GM12878 (cell line): ENCODE results near the gene LMCD1. TPM values are rescaled to one million over a fixed set of nuclear protein-coding genes. Genes with fewer than 3 reads are reported as not detected.

ENCODE experiments used
- ATAC-seq: fragments of 200-7000 bp; cut with Tn5 transposase; 3 replicates; pipeline ENCODE4 v1.9.1; 2020; ENCODE audit warnings: mild to moderate bottlenecking, moderate library complexity
- BruUV-seq: library from RNA; stranded (reverse); fragments of 400-500 nt; replicated peaks from 2 replicates; lab custom pipeline; 2021; lab: Mats Ljungman, UMichigan
- CTCF ChIA-PET: fragments of 300-600 bp; sonication (Branson Sonifier 250); formaldehyde crosslinking; extraction: SDS; loops from one replicate; lab custom pipeline; 2021; ENCODE audit warnings: inconsistent platforms; lab: Yijun Ruan, JAX
- POLR2A ChIA-PET: fragments of 350-600 bp; formaldehyde crosslinking; extraction: SDS; loops from one replicate; lab custom pipeline; 2021; ENCODE audit warnings: inconsistent platforms; lab: Charles Lee
- RAD21 ChIA-PET: fragments of 300-600 bp; sonication (Branson Sonifier 250); formaldehyde crosslinking; loops from one replicate; lab custom pipeline; 2023; ENCODE audit warnings: antibody characterized with exemption; ENCODE audit not compliant: unreplicated experiment; lab: Charles Lee
- SMC1A ChIA-PET: fragments of 300-600 bp; sonication (Branson Sonifier 250); formaldehyde crosslinking; loops from one replicate; lab custom pipeline; 2023; ENCODE audit not compliant: unreplicated experiment, uncharacterized antibody; lab: Charles Lee
- DNase-seq: peaks from one replicate; pipeline ENCODE4 v3.0.0-alpha.2; 2011; ENCODE audit warnings: low read depth, low spot score
- FAIRE-seq: peaks from 3 replicates; lab custom pipeline; 2011; peaks lifted over from hg19 to GRCh38; lab: Jason Lieb, UNC
- H2AFZ ChIP-seq: 2 replicates; pipeline ENCODE4 v1.6.0; 2011; ENCODE audit warnings: low read depth, low read length, control low read depth; ENCODE audit not compliant: control insufficient read depth
- H3K27ac ChIP-seq: 2 replicates; pipeline ENCODE4 v1.5.1; 2011; ENCODE audit warnings: control low read depth; ENCODE audit not compliant: control insufficient read depth, insufficient read depth
- H3K27me3 ChIP-seq, 2 experiments: replicated peaks in 1 of 2; 2 replicates each; pipeline versions ENCODE4 v1.6.0 to v1.6.1; 2011; ENCODE audit warnings: low read length in 1 of 2; ENCODE audit not compliant: control insufficient read depth in 2 of 2, insufficient read depth in 2 of 2
- H3K36me3 ChIP-seq, 2 experiments: 2 replicates each; pipeline ENCODE4 v1.5.1; 2011; ENCODE audit warnings: low read length in 1 of 2; ENCODE audit not compliant: control insufficient read depth in 2 of 2, insufficient read depth in 2 of 2
- H3K4me1 ChIP-seq: 2 replicates; pipeline ENCODE4 v1.6.1; 2011; ENCODE audit warnings: mild to moderate bottlenecking, low read length, moderate library complexity, mixed read lengths; ENCODE audit not compliant: control insufficient read depth, insufficient read depth
- H3K4me2 ChIP-seq: 2 replicates; pipeline ENCODE4 v1.6.0; 2011; ENCODE audit warnings: control low read depth; ENCODE audit not compliant: control insufficient read depth, insufficient read depth
- H3K4me3 ChIP-seq: fragments of 200-600 bp; sonication (generic); 2 replicates; pipeline ENCODE4 v1.5.1; 2016
- H3K79me2 ChIP-seq: 2 replicates; pipeline ENCODE4 v1.6.0; 2011; ENCODE audit warnings: low read length; ENCODE audit not compliant: control insufficient read depth, insufficient read depth
- H3K9ac ChIP-seq: 2 replicates; pipeline ENCODE4 v1.8.0; 2011; ENCODE audit warnings: low read length, control low read depth, mixed read lengths; ENCODE audit not compliant: control insufficient read depth, insufficient read depth
- H3K9me3 ChIP-seq: replicated peaks from 3 replicates; pipeline ENCODE4 v1.5.1; 2011; ENCODE audit warnings: mild to moderate bottlenecking, low read length; ENCODE audit not compliant: control insufficient read depth, insufficient read depth
- H4K20me1 ChIP-seq: 2 replicates; pipeline ENCODE4 v1.6.0; 2011; ENCODE audit not compliant: control insufficient read depth, insufficient read depth
- FOXK2 ChIP-seq: fragments of 450-650 bp; IDR thresholded peaks from 2 replicates; pipeline ENCODE4 v1.6.1; 2017; ENCODE audit warnings: mild to moderate bottlenecking, moderate library complexity
- GATAD2B ChIP-seq: fragments of 450-650 bp; conservative IDR thresholded peaks from 2 replicates; pipeline ENCODE4 v1.6.1; 2017; ENCODE audit warnings: low read depth, mild to moderate bottlenecking, moderate library complexity
- NFYB ChIP-seq: IDR thresholded peaks from 2 replicates; pipeline ENCODE4 v1.6.1; 2011; ENCODE audit warnings: low read depth, mild to moderate bottlenecking, low read length, improper control_type of control experiment, moderate library complexity; ENCODE audit not compliant: insufficient read depth
- SIN3A ChIP-seq: IDR thresholded peaks from 2 replicates; pipeline ENCODE4 v1.6.1; 2012; ENCODE audit warnings: low read depth, low read length, improper control_type of control experiment
- ZNF274 ChIP-seq: IDR thresholded peaks from one replicate; pipeline ENCODE4 v1.8.0; 2011; ENCODE audit not compliant: insufficient read length, insufficient read depth
- ZZZ3 ChIP-seq: IDR thresholded peaks from 2 replicates; pipeline ENCODE4 v1.6.1; 2011; ENCODE audit warnings: low read depth; ENCODE audit not compliant: control insufficient read depth, insufficient read length
- WGBS: methylation state at CpG from one replicate; pipeline ENCODE4 v1.1.6; 2016; ENCODE audit warnings: low lambda C conversion rate; ENCODE audit not compliant: insufficient replicate concordance, insufficient coverage; ENCODE audit errors: missing lambda C conversion rate; 5-methylcytosine and 5-hydroxymethylcytosine counted together
- in situ Hi-C: fragments of 300-500 bp; cut with MboI; formaldehyde crosslinking; loops from 9 replicates; pipeline ENCODE4 v1.14.3; 2018; ENCODE audit warnings: mixed read lengths
- intact Hi-C: fragments of 100-400 bp; cut with micrococcal nuclease; formaldehyde crosslinking; loops from one replicate; pipeline ENCODE4 v1.14.2; 2022; ENCODE audit not compliant: unreplicated experiment
- polyA plus RNA-seq, 11 experiments: library from polyadenylated mRNA; depleted of rRNA in 4 of 11; unstranded in 6 of 11; stranded (reverse) in 5 of 11; fragments of >200 nt; fragmentation: Nextera tagmentation in 4 of 11; fragmentation: Illumina TruSeq in 1 of 11; extraction: Ambion mirVana in 4 of 11; extraction: Trizol in 1 of 11; gene quantifications; 1 replicate in 1 of 11; 2 replicates in 10 of 11; pipeline versions ENCODE4 v1.2.1 to v1.2.3, GENCODE V29; 2011 to 2016; ENCODE audit warnings: inconsistent platforms in 2 of 11, missing spikeins in 2 of 11, low read depth in 1 of 11
- total RNA-seq, 4 experiments: library from RNA; depleted of rRNA in 3 of 4; stranded (reverse); fragments of >200 nt in 3 of 4; fragmentation: Illumina TruSeq in 1 of 4; extraction: Trizol in 1 of 4; gene quantifications; 2 replicates each; pipeline versions ENCODE4 v1.2.1 to v1.2.3, GENCODE V29; 2013 to 2021
- TF ChIP-seq, protein P1 (sequence below): fragments of 450-650 bp; IDR thresholded peaks from 2 replicates; pipeline ENCODE4 v1.6.1; 2016; ENCODE audit warnings: mild to moderate bottlenecking, moderate library complexity, borderline replicate concordance
- TF ChIP-seq, protein P2 (sequence below): IDR thresholded peaks from 2 replicates; pipeline ENCODE4 v1.6.1; 2011; ENCODE audit warnings: borderline replicate concordance, low read depth, mild to moderate bottlenecking, moderate library complexity, mixed read lengths, low read length; ENCODE audit not compliant: insufficient read depth; ENCODE audit errors: extremely low read length

Gene LMCD1
- total and polyA plus RNA-seq, 10 of the 15 experiments (the other 5 are each of a cell fraction or from before 2014, with no cell fraction given), result 0.27 to 6.4 (median 1.7) TPM

GRCh38 chr3:8536096-8537056, 34.8 kb downstream of the LMCD1 start:
- in situ Hi-C loops, result no loop called here
- Histone ChIP-seq H3K79me2 (no peaks in the 10 kb centered on the region), H3K27me3 (no peaks in the 10 kb centered on the region), H3K27ac (no peak overlapping the region), H3K4me3 (no peak overlapping the region), H3K4me2 (no peak overlapping the region), H3K9me3 (no peaks in the 10 kb centered on the region; the same call in 2 of the 3 replicates)
- intact Hi-C loops, result no loop called here
- RAD21 ChIA-PET, result no interaction called here
- no peak for TF ChIP-seq SIN3A
- TF ChIP-seq GATAD2B, result no peak
- TF ChIP-seq, protein P1, sequence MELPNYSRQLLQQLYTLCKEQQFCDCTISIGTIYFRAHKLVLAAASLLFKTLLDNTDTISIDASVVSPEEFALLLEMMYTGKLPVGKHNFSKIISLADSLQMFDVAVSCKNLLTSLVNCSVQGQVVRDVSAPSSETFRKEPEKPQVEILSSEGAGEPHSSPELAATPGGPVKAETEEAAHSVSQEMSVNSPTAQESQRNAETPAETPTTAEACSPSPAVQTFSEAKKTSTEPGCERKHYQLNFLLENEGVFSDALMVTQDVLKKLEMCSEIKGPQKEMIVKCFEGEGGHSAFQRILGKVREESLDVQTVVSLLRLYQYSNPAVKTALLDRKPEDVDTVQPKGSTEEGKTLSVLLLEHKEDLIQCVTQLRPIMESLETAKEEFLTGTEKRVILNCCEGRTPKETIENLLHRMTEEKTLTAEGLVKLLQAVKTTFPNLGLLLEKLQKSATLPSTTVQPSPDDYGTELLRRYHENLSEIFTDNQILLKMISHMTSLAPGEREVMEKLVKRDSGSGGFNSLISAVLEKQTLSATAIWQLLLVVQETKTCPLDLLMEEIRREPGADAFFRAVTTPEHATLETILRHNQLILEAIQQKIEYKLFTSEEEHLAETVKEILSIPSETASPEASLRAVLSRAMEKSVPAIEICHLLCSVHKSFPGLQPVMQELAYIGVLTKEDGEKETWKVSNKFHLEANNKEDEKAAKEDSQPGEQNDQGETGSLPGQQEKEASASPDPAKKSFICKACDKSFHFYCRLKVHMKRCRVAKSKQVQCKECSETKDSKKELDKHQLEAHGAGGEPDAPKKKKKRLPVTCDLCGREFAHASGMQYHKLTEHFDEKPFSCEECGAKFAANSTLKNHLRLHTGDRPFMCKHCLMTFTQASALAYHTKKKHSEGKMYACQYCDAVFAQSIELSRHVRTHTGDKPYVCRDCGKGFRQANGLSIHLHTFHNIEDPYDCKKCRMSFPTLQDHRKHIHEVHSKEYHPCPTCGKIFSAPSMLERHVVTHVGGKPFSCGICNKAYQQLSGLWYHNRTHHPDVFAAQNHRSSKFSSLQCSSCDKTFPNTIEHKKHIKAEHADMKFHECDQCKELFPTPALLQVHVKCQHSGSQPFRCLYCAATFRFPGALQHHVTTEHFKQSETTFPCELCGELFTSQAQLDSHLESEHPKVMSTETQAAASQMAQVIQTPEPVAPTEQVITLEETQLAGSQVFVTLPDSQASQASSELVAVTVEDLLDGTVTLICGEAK, result peak; percentile 63
- no peak for TF ChIP-seq ZZZ3
- TF ChIP-seq ZNF274, result no peak
- TF ChIP-seq FOXK2, result no peak
- TF ChIP-seq, protein P2, sequence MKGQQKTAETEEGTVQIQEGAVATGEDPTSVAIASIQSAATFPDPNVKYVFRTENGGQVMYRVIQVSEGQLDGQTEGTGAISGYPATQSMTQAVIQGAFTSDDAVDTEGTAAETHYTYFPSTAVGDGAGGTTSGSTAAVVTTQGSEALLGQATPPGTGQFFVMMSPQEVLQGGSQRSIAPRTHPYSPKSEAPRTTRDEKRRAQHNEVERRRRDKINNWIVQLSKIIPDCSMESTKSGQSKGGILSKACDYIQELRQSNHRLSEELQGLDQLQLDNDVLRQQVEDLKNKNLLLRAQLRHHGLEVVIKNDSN, result no peak
- no peak for TF ChIP-seq NFYB
- TF ChIP-seq, all 136 proteins: peak for 1
- no TSS peak for BruUV-seq
- Histone ChIP-seq H3K9ac (no peak overlapping the region), H2AFZ (no peak overlapping the region), H3K4me1 (no peaks in the 10 kb centered on the region), H4K20me1 (no peaks in the 10 kb centered on the region), H3K36me3 (no peaks in the 10 kb centered on the region)
- no peak for FAIRE-seq
- ChIA-PET POLR2A (no interaction called here), CTCF (no interaction called here), SMC1A (no interaction called here)
- ATAC-seq, result no peak
- 71% methylated on average over 8 of the region's 8 CpGs for WGBS
- no peak for DNase-seq
